Endothelial cell of umbilical vein (primary cell): ENCODE measurements around the gene SS18L1. TPM values are rescaled to one million over a fixed set of nuclear protein-coding genes. Genes with fewer than 3 reads are reported as not detected.
"Not testable (repeated sequence)": the region's sequence is repeated elsewhere in the genome, so short reads cannot be mapped to it uniquely, and the experiment has no call there.

Source experiments
- BruUV-seq: library from RNA; stranded (reverse); fragments of 400-500 nt; replicated peaks from 2 replicates; lab custom pipeline; 2021; lab: Mats Ljungman, UMichigan
- CTCF ChIA-PET: fragments of 300-600, 350-600 bp; sonication (Branson Sonifier 250); formaldehyde crosslinking; loops from one replicate; lab custom pipeline; 2021; ENCODE audit warnings: antibody characterized with exemption, inconsistent platforms; lab: Charles Lee
- POLR2A ChIA-PET: fragments of 300-600, 350-600 bp; sonication (Branson Sonifier 250); formaldehyde crosslinking; loops from one replicate; lab custom pipeline; 2021; ENCODE audit warnings: antibody characterized with exemption, inconsistent platforms; lab: Charles Lee
- DNase-seq: peaks from one replicate; pipeline ENCODE4 v3.0.0-alpha.2; 2011; ENCODE audit warnings: low read depth, low spot score
- FAIRE-seq: peaks from 2 replicates; lab custom pipeline; 2011; peaks lifted over from hg19 to GRCh38; lab: Jason Lieb, UNC
- H2AFZ ChIP-seq: 2 replicates; pipeline ENCODE4 v1.6.0; 2012; ENCODE audit warnings: low read depth, low read length, control low read depth, inconsistent platforms
- H3K27ac ChIP-seq: 2 replicates; pipeline ENCODE4 v1.5.1; 2011; ENCODE audit warnings: low read depth, mild to moderate bottlenecking, control low read depth, low read length, moderate library complexity; ENCODE audit not compliant: insufficient read depth
- H3K27me3 ChIP-seq, 2 experiments: 2 replicates each; pipeline versions ENCODE4 v1.6.0 to v1.6.1; 2011; ENCODE audit warnings: low read length in 2 of 2, mixed read lengths in 1 of 2; ENCODE audit not compliant: control insufficient read depth in 2 of 2, insufficient read depth in 2 of 2
- H3K36me3 ChIP-seq, 2 experiments: 2 replicates in 1 of 2; 3 replicates in 1 of 2; pipeline ENCODE4 v1.5.1; 2011; ENCODE audit warnings: low read length in 2 of 2, mild to moderate bottlenecking in 1 of 2, moderate library complexity in 1 of 2; ENCODE audit not compliant: control insufficient read depth in 2 of 2, insufficient read depth in 2 of 2; ENCODE audit errors: extremely low read depth in 1 of 2
- H3K4me1 ChIP-seq: 3 replicates; pipeline ENCODE4 v1.5.1; 2011; ENCODE audit warnings: mild to moderate bottlenecking, low read length; ENCODE audit not compliant: control insufficient read depth, insufficient read depth; ENCODE audit errors: extremely low read depth
- H3K4me2 ChIP-seq: 2 replicates; pipeline ENCODE4 v1.6.1; 2011; ENCODE audit warnings: low read length, control low read depth, mixed read lengths; ENCODE audit not compliant: insufficient read depth
- H3K4me3 ChIP-seq, 3 experiments: fragments of 200-600 bp in 1 of 3; sonication (generic), shearing (Covaris generic) in 1 of 3; replicated peaks in 1 of 3; 2 replicates each; pipeline ENCODE4 v1.5.1; 2011 to 2016; ENCODE audit warnings: control low read depth in 3 of 3, low read length in 3 of 3, mild to moderate bottlenecking in 2 of 3, inconsistent platforms in 1 of 3, low read depth in 1 of 3, moderate library complexity in 1 of 3; ENCODE audit not compliant: insufficient read depth in 1 of 3
- H3K79me2 ChIP-seq: 2 replicates; pipeline ENCODE4 v1.6.0; 2012; ENCODE audit warnings: low read length, inconsistent platforms; ENCODE audit not compliant: control insufficient read depth, insufficient read depth
- H3K9ac ChIP-seq: replicated peaks from 2 replicates; pipeline ENCODE3; 2011; ENCODE audit warnings: low read length, control low read depth; ENCODE audit not compliant: insufficient read depth; ENCODE audit errors: extremely low read depth
- H3K9me1 ChIP-seq: replicated peaks from 3 replicates; pipeline ENCODE4 v1.6.0; 2011; ENCODE audit warnings: mild to moderate bottlenecking, low read length; ENCODE audit not compliant: control insufficient read depth, insufficient read depth; ENCODE audit errors: extremely low read depth
- H3K9me3 ChIP-seq: replicated peaks from 2 replicates; pipeline ENCODE4 v1.5.1; 2012; ENCODE audit warnings: low read length, inconsistent platforms; ENCODE audit not compliant: control insufficient read depth, insufficient read depth
- H4K20me1 ChIP-seq: replicated peaks from 2 replicates; pipeline ENCODE3; 2011; ENCODE audit warnings: mild to moderate bottlenecking, low read length; ENCODE audit not compliant: control insufficient read depth, insufficient read depth; ENCODE audit errors: extremely low read depth
- FOS ChIP-seq: IDR thresholded peaks from 2 replicates; pipeline ENCODE4 v1.6.1; 2011; ENCODE audit warnings: mild to moderate bottlenecking, low read length, moderate library complexity, borderline replicate concordance; ENCODE audit not compliant: insufficient read depth
- GATA2 ChIP-seq: IDR thresholded peaks from 2 replicates; pipeline ENCODE4 v1.7.0; 2011; ENCODE audit warnings: low read depth, mild to moderate bottlenecking, moderate library complexity, mixed read lengths, low read length; ENCODE audit not compliant: insufficient read length, insufficient read depth
- MAX ChIP-seq: IDR thresholded peaks from 2 replicates; pipeline ENCODE4 v1.6.1; 2011; ENCODE audit not compliant: insufficient read depth, insufficient read length
- MYC ChIP-seq: IDR thresholded peaks from one replicate; pipeline ENCODE4 v1.6.1; 2011; ENCODE audit warnings: mild to moderate bottlenecking, low read depth, low read length
- POLR2A ChIP-seq: IDR thresholded peaks from 2 replicates; pipeline ENCODE4 v1.6.1; 2012; ENCODE audit warnings: low read depth, mild to moderate bottlenecking, control low read depth, low read length
- dilution Hi-C: fragments of 300-500 bp; cut with MboI; formaldehyde crosslinking; loops from one replicate; pipeline ENCODE4 v1.15.0; 2019; ENCODE audit warnings: low sequenced_read_pairs; ENCODE audit not compliant: extremely low pct_ligation_motif_present
- intact Hi-C: fragments of 100-400 bp; cut with micrococcal nuclease; formaldehyde crosslinking; loops from one replicate; pipeline ENCODE4 v1.10.0; 2022
- polyA plus RNA-seq, 4 experiments: library from polyadenylated mRNA; depleted of rRNA in 3 of 4; stranded (reverse) in 3 of 4; unstranded in 1 of 4; fragments of >200 nt; gene quantifications; 2 replicates each; pipeline versions ENCODE4 v1.2.1 to v1.2.3, GENCODE V29; 2011 to 2012; ENCODE audit warnings: missing spikeins in 1 of 4
- total RNA-seq: library from RNA; stranded (reverse); gene quantifications from 2 replicates; pipeline ENCODE4 v1.2.3, GENCODE V29; 2021

The SS18L1 gene
- total and polyA plus RNA-seq, 2 donors (not counting 3 experiments of a cell fraction or from before 2014, with no cell fraction given): 15.4 to 21.7 TPM

GRCh38 chr20:62147125-62147524, 3.6 kb downstream of the SS18L1 start:
- Histone ChIP-seq H3K27me3 (no peaks in the 10 kb centered on the region), H2AFZ (no peak overlapping the region), H3K36me3 (peaks cover 0 to 2% of the 10 kb centered on the region in 2 experiments), H3K4me1 (peaks cover 8% of the 10 kb centered on the region), H3K9me3 (no peaks in the 10 kb centered on the region), H3K9ac (no peak overlapping the region), H4K20me1 (peaks cover 3% of the 10 kb centered on the region), H3K4me2 (no peak overlapping the region), H3K9me1 (no peaks in the 10 kb centered on the region), H3K27ac (no peak overlapping the region), H3K4me3 (no peak overlapping the region), H3K79me2 (peaks cover 87% of the 10 kb centered on the region)
- TF ChIP-seq MYC: no peak
- TF ChIP-seq MAX: no peak
- TF ChIP-seq FOS: no peak
- TF ChIP-seq POLR2A: no peak
- no peak for DNase-seq
- no TSS peak for BruUV-seq
- ChIA-PET CTCF (no interaction called here), POLR2A (no interaction called here)
- FAIRE-seq: no peak
- dilution Hi-C loops: no loop called here
- intact Hi-C loops: no loop called here

- H3K4me2 ChIP-seq: no peak overlapping the region
- peaks cover 87% of the 10 kb centered on the region for H3K79me2 ChIP-seq
- peaks cover 0 to 2% of the 10 kb centered on the region in 2 experiments for H3K36me3 ChIP-seq
- no peak overlapping the region for H3K9ac ChIP-seq
- H3K4me1 ChIP-seq: peaks cover 8% of the 10 kb centered on the region
- TF ChIP-seq GATA2: no peak
- no peak overlapping the region for H3K27ac ChIP-seq
- BruUV-seq: no TSS peak
- CTCF ChIA-PET: no interaction called here
- no peak overlapping the region for H3K4me3 ChIP-seq
- H4K20me1 ChIP-seq: peaks cover 3% of the 10 kb centered on the region
- POLR2A ChIA-PET: no interaction called here
- no peaks in the 10 kb centered on the region for H3K27me3 ChIP-seq
- DNase-seq (no peak), FAIRE-seq (no peak)
- no peak overlapping the region for H2AFZ ChIP-seq
- intact Hi-C loops: no loop called here
- no peaks in the 10 kb centered on the region for H3K9me3 ChIP-seq
- H3K9me1 ChIP-seq: no peaks in the 10 kb centered on the region
- dilution Hi-C loops: no loop called here
Observed at GRCh38 chr20:62147528-62147927, 4.0 kb downstream of the SS18L1 start.

GRCh38 chr20:62148383-62148782, 4.8 kb downstream of the SS18L1 start:
- POLR2A ChIA-PET, H3K27ac ChIP-seq, BruUV-seq, dilution Hi-C loops, H3K9me1 ChIP-seq, H3K9ac ChIP-seq, H4K20me1 ChIP-seq, DNase-seq, H3K36me3 ChIP-seq, H3K9me3 ChIP-seq, H3K27me3 ChIP-seq, H3K4me3 ChIP-seq, intact Hi-C loops, H2AFZ ChIP-seq, H3K4me1 ChIP-seq, H3K4me2 ChIP-seq, CTCF ChIA-PET, FAIRE-seq: not testable (repeated sequence)
- peaks cover 86% of the 10 kb centered on the region for H3K79me2 ChIP-seq
